Effector memory CD8-positive, alpha-beta T cell (primary cell): ENCODE measurements around the gene CROCC2.

ENCODE experiments used
- ATAC-seq: fragments of 150-1000 bp; cut with Tn5 transposase; replicated peaks from 2 replicates; pipeline ENCODE4 v1.10.0; 2021; ENCODE audit warnings: mild to moderate bottlenecking, moderate library complexity
- DNase-seq, 3 experiments: peaks; one replicate each; pipeline ENCODE4 v3.0.0; 2021
- H3K27ac Mint-ChIP-seq, 2 donors: one replicate each; pipeline ENCODE4 v1.8.0; 2022; ENCODE audit warnings: mild to moderate bottlenecking in 2 of 2, mixed read lengths in 2 of 2, moderate library complexity in 2 of 2
- H3K27me3 Mint-ChIP-seq, 2 donors: one replicate each; pipeline ENCODE4 v1.8.0; 2022; ENCODE audit warnings: mixed read lengths in 2 of 2
- H3K36me3 Mint-ChIP-seq: one replicate; pipeline ENCODE4 v1.8.0; 2022; ENCODE audit warnings: mild to moderate bottlenecking, moderate library complexity, mixed read lengths; ENCODE audit not compliant: insufficient read depth
- H3K4me1 Mint-ChIP-seq, 2 donors: one replicate each; pipeline ENCODE4 v1.8.0; 2022; ENCODE audit warnings: low read depth in 2 of 2, mixed read lengths in 2 of 2
- H3K4me3 Mint-ChIP-seq, 2 donors: one replicate each; pipeline ENCODE4 v1.8.0; 2022; ENCODE audit warnings: mild to moderate bottlenecking in 2 of 2, mixed read lengths in 2 of 2, moderate library complexity in 2 of 2
- H3K9me3 Mint-ChIP-seq, 2 donors: one replicate each; pipeline ENCODE4 v1.8.0; 2022; ENCODE audit warnings: mixed read lengths in 2 of 2

The CROCC2 gene

DNA sequence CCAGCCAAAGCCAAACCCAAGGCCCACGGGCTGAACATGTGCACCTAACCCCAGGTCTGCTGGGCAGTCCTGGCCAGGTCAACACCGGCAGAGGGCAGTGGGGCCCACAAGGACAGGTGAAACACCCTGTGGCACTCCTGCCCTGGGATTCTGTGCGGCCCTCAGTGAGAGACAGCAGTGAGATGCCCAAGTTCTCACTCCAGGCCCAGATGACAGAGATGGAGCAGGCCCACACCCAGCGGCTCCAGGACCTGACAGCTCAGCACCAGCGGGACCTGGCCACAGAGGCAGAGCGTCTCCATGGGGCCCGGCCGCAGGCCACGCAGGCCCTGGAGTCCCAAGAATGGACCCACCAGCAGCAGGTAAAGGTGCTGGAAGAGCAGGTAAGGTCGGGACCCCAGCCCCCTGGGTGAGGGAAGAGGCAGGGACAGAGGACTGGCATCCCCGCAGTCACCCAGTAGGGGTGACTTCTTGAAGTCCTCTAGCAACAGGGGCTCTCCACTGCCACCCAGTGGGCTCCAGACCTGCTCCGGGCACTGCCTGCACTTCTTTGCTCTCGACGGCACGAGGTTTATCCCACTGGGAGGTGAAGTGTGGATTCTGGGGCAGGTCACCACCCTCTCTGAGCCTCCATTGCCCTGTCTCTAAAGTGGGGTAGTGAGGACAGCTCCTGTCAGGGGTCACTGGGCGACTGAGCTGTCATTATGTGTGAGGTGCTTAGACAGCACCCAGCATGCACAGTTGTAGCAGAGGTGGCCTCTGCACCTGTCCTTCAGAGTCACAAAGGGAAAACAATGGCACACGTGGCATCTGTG, 83.5 kb downstream of the CROCC2 start:
- Mint-ChIP-seq H3K4me3 (no peak overlapping the region), H3K27me3 (peaks cover 8 to 33% of the 10 kb centered on the region in 2 donors), H3K9me3 (no peaks in the 10 kb centered on the region), H3K36me3 (no peaks in the 10 kb centered on the region), H3K27ac (no peak overlapping the region), H3K4me1 (no peaks in the 10 kb centered on the region)
- DNase-seq (no peak), ATAC-seq (no peak)

DNA sequence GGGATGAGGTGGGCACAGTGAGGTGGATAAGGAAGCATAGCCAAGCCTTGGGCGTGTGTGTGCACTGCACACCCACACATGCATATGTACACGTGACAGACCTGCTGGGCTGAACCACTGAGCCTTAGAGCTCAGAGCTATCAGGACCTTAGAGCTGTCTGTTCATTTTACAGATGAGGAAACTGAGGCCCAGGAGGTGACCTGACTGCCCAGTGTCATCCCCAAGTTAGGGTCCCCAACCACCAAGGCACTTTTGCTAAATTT, 84.1 kb downstream of the CROCC2 start:
- Mint-ChIP-seq H3K27ac (no peak overlapping the region), H3K27me3 (peaks cover 8 to 38% of the 10 kb centered on the region in 2 donors)

DNA sequence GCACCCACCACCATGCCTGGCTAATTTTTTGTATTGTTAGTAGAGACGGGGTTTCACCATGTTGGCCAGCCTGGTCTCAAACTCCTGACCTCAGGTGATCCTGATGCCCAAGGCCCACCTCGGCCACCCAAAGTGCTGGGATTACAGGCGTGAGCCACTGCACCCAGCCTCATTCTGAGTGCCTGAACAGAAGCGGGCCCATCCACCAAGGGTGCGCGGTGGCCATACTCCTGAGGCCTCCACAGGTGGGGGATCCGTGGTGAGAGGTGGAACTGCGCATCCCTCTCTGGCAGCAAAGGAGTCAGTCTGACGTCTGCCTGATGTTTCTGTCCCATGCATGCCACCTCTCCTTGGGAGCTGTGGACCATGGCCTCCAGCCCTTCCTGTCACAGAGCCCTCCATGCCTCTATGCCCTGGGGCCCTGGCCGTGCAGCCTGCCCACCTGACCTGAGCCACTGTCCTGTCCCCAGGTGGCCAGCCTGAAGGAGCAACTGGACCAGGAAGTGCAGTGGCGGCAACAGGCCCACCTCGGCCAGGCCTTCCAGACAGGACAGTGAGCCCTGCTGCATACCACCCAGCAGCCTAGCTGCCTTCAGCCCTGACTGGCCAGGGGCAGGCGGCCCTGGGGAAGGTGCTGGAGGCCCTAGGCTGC, 84.7 kb downstream of the CROCC2 start:
- Mint-ChIP-seq H3K4me1 (no peaks in the 10 kb centered on the region), H3K27ac (no peak overlapping the region), H3K4me3 (no peak overlapping the region), H3K27me3 (peaks cover 3 to 39% of the 10 kb centered on the region in 2 donors), H3K9me3 (no peaks in the 10 kb centered on the region), H3K36me3 (peaks cover 3% of the 10 kb centered on the region)
- no peak for ATAC-seq
- DNase-seq, result no peak

More for the DNA sequence above, 84.1 kb downstream of the CROCC2 start:
- DNase-seq (no peak), ATAC-seq (no peak)
- H3K4me3 Mint-ChIP-seq, result no peak overlapping the region
- peaks cover 2% of the 10 kb centered on the region for H3K36me3 Mint-ChIP-seq
- H3K9me3 Mint-ChIP-seq, result no peaks in the 10 kb centered on the region
- H3K4me1 Mint-ChIP-seq, result no peaks in the 10 kb centered on the region

- Mint-ChIP-seq H3K4me1 (no peaks in the 10 kb centered on the region), H3K27ac (no peak overlapping the region), H3K4me3 (no peak overlapping the region), H3K9me3 (no peaks in the 10 kb centered on the region), H3K36me3 (peaks cover 3% of the 10 kb centered on the region), H3K27me3 (peaks cover 5 to 41% of the 10 kb centered on the region in 2 donors)
- DNase-seq (no peak), ATAC-seq (no peak)
These were observed 85.5 kb downstream of the CROCC2 start for GRCh38 chr2:240991378-240992263.

DNA sequence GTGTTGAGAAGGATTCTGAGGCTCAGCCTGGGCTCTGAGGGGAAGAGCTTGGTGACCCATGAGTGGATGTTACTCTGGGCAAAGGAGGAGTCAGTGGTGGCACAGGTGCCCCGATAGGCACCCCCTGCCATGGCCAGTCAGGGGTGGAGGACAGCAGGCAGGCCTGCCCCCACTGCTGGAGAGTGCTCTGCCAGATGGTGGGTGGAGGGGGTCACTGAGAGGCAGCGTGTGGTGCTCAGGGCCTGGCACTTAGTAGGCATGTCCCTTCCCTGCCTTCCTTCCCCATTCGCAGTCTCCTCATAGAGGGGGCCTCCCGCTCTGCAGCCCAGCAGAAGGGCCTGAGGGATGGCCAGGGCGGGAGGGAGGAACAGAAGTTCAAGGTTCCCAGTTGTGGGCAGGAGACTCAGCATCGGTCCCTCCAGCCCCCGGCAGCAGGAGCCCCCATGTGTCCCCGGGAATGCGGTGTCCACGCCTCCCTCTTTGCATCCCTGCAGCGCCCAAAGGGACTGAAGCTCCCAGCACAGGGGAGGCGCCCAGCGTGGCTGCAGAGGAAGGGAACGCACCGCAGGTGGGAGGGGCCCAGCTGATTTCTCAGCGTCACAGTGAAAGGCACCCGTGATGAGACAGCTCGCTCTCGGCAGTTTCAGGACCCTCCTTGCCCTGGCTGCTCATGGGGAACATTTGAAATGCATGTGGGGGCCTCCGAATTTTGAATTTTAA, 86.6 kb downstream of the CROCC2 start:
- peaks cover 16 to 50% of the 10 kb centered on the region in 2 donors for H3K27me3 Mint-ChIP-seq
- ATAC-seq, result no peak
- no peak overlapping the region for H3K27ac Mint-ChIP-seq
- no peaks in the 10 kb centered on the region for H3K9me3 Mint-ChIP-seq
- H3K4me3 Mint-ChIP-seq, result no peak overlapping the region
- H3K4me1 Mint-ChIP-seq, result peaks cover 0 to 3% of the 10 kb centered on the region in 2 donors
- no peak for DNase-seq
- H3K36me3 Mint-ChIP-seq, result peaks cover 3% of the 10 kb centered on the region

- no peaks in the 10 kb centered on the region for H3K9me3 Mint-ChIP-seq
- ATAC-seq (no peak), DNase-seq (no peak)
- H3K4me3 Mint-ChIP-seq, result no peak overlapping the region
- H3K27me3 Mint-ChIP-seq, result peaks cover 16 to 47% of the 10 kb centered on the region in 2 donors
- peaks cover 0 to 3% of the 10 kb centered on the region in 2 donors for H3K4me1 Mint-ChIP-seq
- no peak overlapping the region for H3K27ac Mint-ChIP-seq
- peaks cover 3% of the 10 kb centered on the region for H3K36me3 Mint-ChIP-seq
These were observed 87.5 kb downstream of the CROCC2 start for GRCh38 chr2:240993446-240994170.

- Mint-ChIP-seq H3K9me3 (no peaks in the 10 kb centered on the region), H3K4me3 (no peak overlapping the region), H3K4me1 (peaks cover 0 to 3% of the 10 kb centered on the region in 2 donors), H3K27me3 (peaks cover 16 to 47% of the 10 kb centered on the region in 2 donors), H3K27ac (no peak overlapping the region), H3K36me3 (peaks cover 3% of the 10 kb centered on the region)
- ATAC-seq, result no peak
- no peak for DNase-seq
These were observed 88.2 kb downstream of the CROCC2 start for GRCh38 chr2:240994171-240994896.

DNA sequence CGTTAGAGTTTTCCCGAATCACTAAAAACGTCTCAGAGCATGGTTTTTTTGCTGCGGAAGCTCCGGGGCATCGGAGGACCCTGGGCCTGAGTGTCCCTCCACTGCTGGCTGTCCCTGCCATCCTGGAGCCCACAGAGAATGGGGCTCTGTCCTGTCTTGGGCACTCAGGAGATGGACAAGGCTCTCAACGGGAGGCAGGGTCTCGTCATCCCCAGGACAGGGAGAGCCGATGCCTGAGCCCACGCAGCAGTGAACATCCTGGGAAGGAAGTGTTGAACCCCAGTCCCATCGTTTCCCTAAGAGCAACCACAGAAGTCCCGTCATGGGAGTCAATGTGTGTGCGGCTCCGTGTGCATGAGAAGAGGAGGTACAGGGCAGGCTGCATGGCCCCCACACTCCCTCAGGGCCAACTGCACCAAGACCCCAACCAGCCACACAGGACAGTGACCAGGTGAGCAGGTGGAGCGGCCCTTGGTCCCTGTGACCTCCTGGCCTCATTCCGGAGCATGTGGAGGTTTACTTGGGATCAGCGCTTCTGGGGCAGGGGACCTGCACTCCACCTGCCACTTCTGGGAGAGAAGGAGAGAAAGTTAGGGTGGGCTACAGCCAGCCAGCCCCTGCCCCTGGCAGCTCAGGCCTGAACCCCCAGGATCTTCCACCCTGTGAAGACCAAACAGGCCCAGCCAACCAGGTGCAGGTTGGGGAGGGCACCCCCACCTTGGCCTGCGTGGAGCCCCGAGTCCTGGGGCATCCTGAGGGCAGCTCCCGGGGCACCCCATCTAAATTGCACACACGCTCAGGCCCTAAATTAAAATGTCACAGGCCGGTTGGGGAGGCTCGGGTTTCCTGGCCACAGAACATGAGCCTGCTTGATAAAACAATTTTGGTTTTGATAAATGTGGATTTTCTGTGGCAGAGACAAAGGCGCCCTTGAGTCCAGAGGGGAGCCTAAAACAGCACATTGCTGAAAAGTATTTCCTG, 89.2 kb downstream of the CROCC2 start:
- Mint-ChIP-seq H3K9me3 (no peaks in the 10 kb centered on the region), H3K27me3 (peaks cover 25 to 57% of the 10 kb centered on the region in 2 donors), H3K36me3 (peaks cover 3% of the 10 kb centered on the region), H3K27ac (no peak overlapping the region), H3K4me1 (peaks cover 0 to 3% of the 10 kb centered on the region in 2 donors), H3K4me3 (no peak overlapping the region)
- no peak for ATAC-seq
- no peak for DNase-seq

GRCh38 chr2:240996161-240996833, 90.2 kb downstream of the CROCC2 start:
- DNase-seq (no peak), ATAC-seq (no peak)
- H3K27ac Mint-ChIP-seq, result no peak overlapping the region
- peaks cover 0 to 3% of the 10 kb centered on the region in 2 donors for H3K4me1 Mint-ChIP-seq
- peaks cover 31 to 67% of the 10 kb centered on the region in 2 donors for H3K27me3 Mint-ChIP-seq
- no peaks in the 10 kb centered on the region for H3K9me3 Mint-ChIP-seq
- peaks cover 3% of the 10 kb centered on the region for H3K36me3 Mint-ChIP-seq
- no peak overlapping the region for H3K4me3 Mint-ChIP-seq

DNA sequence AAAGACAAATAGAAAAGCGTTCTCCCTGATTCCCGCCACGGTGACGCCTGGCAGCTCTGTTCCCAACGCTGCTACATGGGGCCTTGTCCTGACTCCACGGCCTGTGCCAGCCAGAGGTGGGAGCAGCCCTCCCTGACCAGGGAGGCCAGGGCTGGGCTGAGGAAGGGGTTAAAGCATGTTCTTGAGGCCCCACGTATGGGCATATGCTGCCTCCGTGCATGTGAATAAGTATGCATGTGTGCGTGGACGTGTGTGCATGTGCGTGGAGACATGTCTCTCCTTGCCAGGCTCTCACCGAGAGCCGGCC, 90.7 kb downstream of the CROCC2 start:
- ATAC-seq, result no peak
- DNase-seq, result no peak
- Mint-ChIP-seq H3K9me3 (no peaks in the 10 kb centered on the region), H3K36me3 (peaks cover 3% of the 10 kb centered on the region), H3K4me1 (peaks cover 0 to 3% of the 10 kb centered on the region in 2 donors), H3K27me3 (peaks cover 35 to 70% of the 10 kb centered on the region in 2 donors), H3K27ac (no peak overlapping the region), H3K4me3 (no peak overlapping the region)
